Mesenchymal stem cell (in vitro differentiated cells and primary cell): ENCODE data around the gene SLC9A6.
A peak's percentile ranks its signal among the peaks of the same experiment; 100 is the strongest.

Experiments
- DNase-seq: peaks from one replicate; pipeline ENCODE4 v3.0.0-alpha.2; 2013
- H2AFZ ChIP-seq: one replicate; pipeline ENCODE4 v1.6.1; 2013; ENCODE audit warnings: low read depth, mild to moderate bottlenecking, control low read depth, inconsistent platforms, low read length, moderate library complexity
- H2AK5ac ChIP-seq: 2 replicates; pipeline ENCODE4 v1.6.1; 2013; ENCODE audit warnings: low read length, moderate library complexity, mild to moderate bottlenecking, inconsistent platforms; ENCODE audit not compliant: severe bottlenecking
- H2BK120ac ChIP-seq: one replicate; pipeline ENCODE4 v1.6.1; 2013; ENCODE audit warnings: low read depth, mild to moderate bottlenecking, inconsistent platforms, low read length, moderate library complexity
- H2BK12ac ChIP-seq, 2 experiments: one replicate each; pipeline ENCODE4 v1.6.1; 2013; ENCODE audit warnings: inconsistent platforms in 2 of 2, low read length in 2 of 2, mild to moderate bottlenecking in 2 of 2, moderate library complexity in 2 of 2, control low read depth in 1 of 2
- H2BK15ac ChIP-seq: one replicate; pipeline ENCODE4 v1.6.1; 2013; ENCODE audit warnings: mild to moderate bottlenecking, low read depth, inconsistent platforms; ENCODE audit not compliant: poor library complexity, severe bottlenecking
- H2BK5ac ChIP-seq: 2 replicates; pipeline ENCODE4 v1.6.1; 2013; ENCODE audit warnings: low read depth, mild to moderate bottlenecking, low read length, control low read depth, inconsistent platforms; ENCODE audit not compliant: poor library complexity, severe bottlenecking
- H3K14ac ChIP-seq, 2 experiments: one replicate each; pipeline ENCODE4 v1.6.1; 2013; ENCODE audit warnings: inconsistent platforms in 2 of 2, low read length in 2 of 2, control low read depth in 1 of 2, mild to moderate bottlenecking in 1 of 2, moderate library complexity in 1 of 2
- H3K18ac ChIP-seq, 2 experiments: one replicate each; pipeline ENCODE4 v1.6.1; 2013; ENCODE audit warnings: inconsistent platforms in 2 of 2, low read length in 2 of 2, control low read depth in 1 of 2, low read depth in 1 of 2, mild to moderate bottlenecking in 1 of 2
- H3K23ac ChIP-seq, 2 experiments: one replicate each; pipeline ENCODE4 v1.6.1; 2013; ENCODE audit warnings: inconsistent platforms in 2 of 2, low read length in 2 of 2, mild to moderate bottlenecking in 2 of 2, moderate library complexity in 2 of 2, control low read depth in 1 of 2
- H3K27ac ChIP-seq: 2 replicates; pipeline ENCODE4 v1.5.1; 2013; ENCODE audit warnings: mild to moderate bottlenecking, moderate library complexity, low read length, control low read depth, inconsistent platforms; ENCODE audit not compliant: poor library complexity, severe bottlenecking
- H3K27me3 ChIP-seq, 2 experiments: 2 replicates each; pipeline versions ENCODE4 v1.6.1 to v1.7.0; 2013; ENCODE audit warnings: low read length in 2 of 2, mild to moderate bottlenecking in 2 of 2, moderate library complexity in 2 of 2, control low read depth in 1 of 2, inconsistent platforms in 1 of 2; ENCODE audit not compliant: control insufficient read depth in 1 of 2, insufficient read depth in 1 of 2
- H3K36me3 ChIP-seq, 2 experiments: 2 replicates each; pipeline versions ENCODE4 v1.6.1 to v1.7.0; 2013; ENCODE audit warnings: low read length in 2 of 2, control low read depth in 1 of 2, inconsistent platforms in 1 of 2, low read depth in 1 of 2, mild to moderate bottlenecking in 1 of 2; ENCODE audit not compliant: insufficient read depth in 2 of 2, control insufficient read depth in 1 of 2
- H3K4ac ChIP-seq, 2 experiments: one replicate each; pipeline ENCODE4 v1.6.1; 2013; ENCODE audit warnings: inconsistent platforms in 2 of 2, low read length in 2 of 2, mild to moderate bottlenecking in 2 of 2, moderate library complexity in 2 of 2, control low read depth in 1 of 2, low read depth in 1 of 2
- H3K4me1 ChIP-seq: 2 replicates; pipeline ENCODE4 v1.6.1; 2013; ENCODE audit warnings: low read depth, low read length, control low read depth; ENCODE audit not compliant: control insufficient read depth, insufficient read depth
- H3K4me2 ChIP-seq: 2 replicates; pipeline ENCODE4 v1.6.1; 2013; ENCODE audit warnings: low read length, mild to moderate bottlenecking, inconsistent platforms; ENCODE audit not compliant: poor library complexity, severe bottlenecking
- H3K4me3 ChIP-seq, 2 experiments: 2 replicates each; pipeline versions ENCODE4 v1.5.1 to v1.7.0; 2013; ENCODE audit warnings: low read length in 2 of 2, mild to moderate bottlenecking in 2 of 2, control low read depth in 1 of 2, low read depth in 1 of 2; ENCODE audit not compliant: insufficient read depth in 1 of 2
- H3K79me1 ChIP-seq: replicated peaks from 2 replicates; pipeline ENCODE4 v1.6.1; 2013; ENCODE audit warnings: mild to moderate bottlenecking, control low read depth, low read length, inconsistent platforms; ENCODE audit not compliant: poor library complexity, severe bottlenecking
- H3K9ac ChIP-seq: 2 replicates; pipeline ENCODE4 v1.7.0; 2013; ENCODE audit warnings: mild to moderate bottlenecking, low read length, moderate library complexity
- H3K9me3 ChIP-seq: 2 replicates; pipeline ENCODE4 v1.7.0; 2013; ENCODE audit warnings: mild to moderate bottlenecking, low read length; ENCODE audit not compliant: control insufficient read depth
- H4K8ac ChIP-seq: one replicate; pipeline ENCODE4 v1.6.1; 2013; ENCODE audit warnings: inconsistent platforms, mild to moderate bottlenecking, low read length, moderate library complexity
- H4K91ac ChIP-seq: one replicate; pipeline ENCODE4 v1.6.1; 2013; ENCODE audit warnings: mild to moderate bottlenecking, low read length, inconsistent platforms
- WGBS: methylation state at CpG from one replicate; pipeline ENCODE4 v1.1.7; 2013; ENCODE audit warnings: mixed read lengths; 5-methylcytosine and 5-hydroxymethylcytosine counted together

The SLC9A6 gene

GRCh38 chrX:135984791-135985156, 461 bp upstream of the SLC9A6 start:
- Histone ChIP-seq H3K27me3 (no peaks in the 10 kb centered on the region), H3K4me1 (no peaks in the 10 kb centered on the region), H3K4me2 (peak overlapping the region; percentile 57), H3K18ac (peak overlapping the region in 1 of 2 experiments; percentile 54), H3K79me1 (no peaks in the 10 kb centered on the region), H2AFZ (no peak overlapping the region), H3K14ac (no peak overlapping the region), H3K36me3 (no peaks in the 10 kb centered on the region), H2BK15ac (no peak overlapping the region), H3K4ac (peak overlapping the region in 1 of 2 experiments; percentile 26), H3K9ac (peak overlapping the region; percentile 88), H3K27ac (peak overlapping the region; percentile 26), H2BK120ac (no peak overlapping the region), H4K91ac (no peak overlapping the region), H2AK5ac (no peak overlapping the region), H3K4me3 (peak overlapping the region in 1 of 2 experiments; percentile 87), H4K8ac (no peak overlapping the region), H2BK5ac (no peak overlapping the region), H3K23ac (no peak overlapping the region), H2BK12ac (no peak overlapping the region), H3K9me3 (no peaks in the 10 kb centered on the region)
- DNase-seq = peak; percentile 34
- WGBS = 15% methylated on average over 4 of the region's 7 CpGs

- peak overlapping the region; percentile 74 for H3K4me2 ChIP-seq
- H2AK5ac ChIP-seq = no peak overlapping the region
- H3K9me3 ChIP-seq = no peaks in the 10 kb centered on the region
- H3K27me3 ChIP-seq = no peaks in the 10 kb centered on the region
- H2BK12ac ChIP-seq = no peak overlapping the region
- H2AFZ ChIP-seq = no peak overlapping the region
- peak overlapping the region; percentile 88 for H3K9ac ChIP-seq
- H3K4ac ChIP-seq = no peak overlapping the region
- no peaks in the 10 kb centered on the region for H3K4me1 ChIP-seq
- H2BK5ac ChIP-seq = no peak overlapping the region
- no peak overlapping the region for H4K8ac ChIP-seq
- WGBS = 0% methylated on average over 2 of the region's 15 CpGs
- H3K27ac ChIP-seq = no peak overlapping the region
- H2BK120ac ChIP-seq = no peak overlapping the region
- no peaks in the 10 kb centered on the region for H3K36me3 ChIP-seq
- H4K91ac ChIP-seq = no peak overlapping the region
- H3K14ac ChIP-seq = no peak overlapping the region
- peak overlapping the region in 1 of 2 experiments; percentile 88 for H3K18ac ChIP-seq
- peaks cover 1% of the 10 kb centered on the region for H3K79me1 ChIP-seq
- H3K4me3 ChIP-seq = peak overlapping the region; percentile 79 to 87
- H2BK15ac ChIP-seq = no peak overlapping the region
- no peak overlapping the region for H3K23ac ChIP-seq
- no peak for DNase-seq
Observed at GRCh38 chrX:135985973-135986310, 707 bp downstream of the SLC9A6 start.

- H3K4ac ChIP-seq = no peak overlapping the region
- H3K4me3 ChIP-seq = no peak overlapping the region
- H3K9me3 ChIP-seq = no peaks in the 10 kb centered on the region
- H2AK5ac ChIP-seq = no peak overlapping the region
- no peak overlapping the region for H2BK120ac ChIP-seq
- H2BK12ac ChIP-seq = no peak overlapping the region
- H3K23ac ChIP-seq = no peak overlapping the region
- no peaks in the 10 kb centered on the region for H3K36me3 ChIP-seq
- H2BK15ac ChIP-seq = no peak overlapping the region
- H2AFZ ChIP-seq = no peak overlapping the region
- H4K91ac ChIP-seq = no peak overlapping the region
- no peaks in the 10 kb centered on the region for H3K27me3 ChIP-seq
- no peak overlapping the region for H4K8ac ChIP-seq
- no peak overlapping the region for H3K27ac ChIP-seq
- H3K14ac ChIP-seq = no peak overlapping the region
- H3K9ac ChIP-seq = no peak overlapping the region
- DNase-seq = no peak
- H2BK5ac ChIP-seq = no peak overlapping the region
- no peaks in the 10 kb centered on the region for H3K4me1 ChIP-seq
- peaks cover 4% of the 10 kb centered on the region for H3K79me1 ChIP-seq
- H3K18ac ChIP-seq = no peak overlapping the region
- WGBS = 100% methylated on average over 2 of the region's 4 CpGs
- H3K4me2 ChIP-seq = no peak overlapping the region
Observed at GRCh38 chrX:135988245-135988644, 3.0 kb downstream of the SLC9A6 start.

GRCh38 chrX:136015016-136015415, 29.8 kb downstream of the SLC9A6 start:
- Histone ChIP-seq H3K27me3 (peaks cover 0 to 13% of the 10 kb centered on the region in 2 experiments), H3K18ac (no peak overlapping the region), H3K79me1 (no peaks in the 10 kb centered on the region), H2BK15ac (no peak overlapping the region), H3K14ac (no peak overlapping the region), H2BK5ac (no peak overlapping the region), H3K9me3 (no peaks in the 10 kb centered on the region), H2BK120ac (no peak overlapping the region), H2AK5ac (no peak overlapping the region), H2BK12ac (no peak overlapping the region), H3K4me1 (no peaks in the 10 kb centered on the region), H3K4me3 (no peak overlapping the region), H3K36me3 (peaks cover 9 to 25% of the 10 kb centered on the region in 2 experiments), H4K8ac (no peak overlapping the region), H4K91ac (no peak overlapping the region), H3K9ac (no peak overlapping the region), H3K23ac (no peak overlapping the region), H3K27ac (no peak overlapping the region), H3K4me2 (no peak overlapping the region), H2AFZ (no peak overlapping the region), H3K4ac (no peak overlapping the region)
- DNase-seq = no peak
- 100% methylated on average over 1 of the region's 4 CpGs for WGBS
